Measurements from ENCODE around the gene CA9. TPM values are rescaled to one million over a fixed set of nuclear protein-coding genes. Genes with fewer than 3 reads are reported as not detected.

CA9 gene
- total and polyA plus RNA-seq, 2 experiments from 2014 or later, result 0.27 to 2.1 TPM

GRCh38 chr9:35664531-35665470 is 8.9 kb upstream of the CA9 start, which contains the start of gene ARHGEF39:
ARHGEF39 (minus strand) TSS chr9:35665195; CDS start chr9:35665169, 26 bp downstream.
- Histone ChIP-seq H3K4me1 (ENCODE audit: insufficient read depth) (peaks cover 16% of the 10 kb centered on the region), H2AFZ (peak within 1 kb of the TSS; percentile 51), H3K27me3 (no peaks in the 10 kb centered on the region), H4K20me1 (ENCODE audit: insufficient read depth, poor library complexity, severe bottlenecking) (no peaks in the 10 kb centered on the region), H3K36me3 (replicated peaks; ENCODE audit: insufficient read depth, low read depth) (no peaks in the 10 kb centered on the region), H3K4me2 (peak within 1 kb of the TSS; percentile 98), H3K9me3 (ENCODE audit: low read depth) (no peaks in the 10 kb centered on the region), H3K4me3 (peak within 1 kb of the TSS; percentile 82), H3K79me2 (peaks cover 4% of the 10 kb centered on the region), H3K27ac (peak within 1 kb of the TSS; percentile 36), H3K9me2 (replicated peaks; ENCODE audit: insufficient read depth) (no peaks in the 10 kb centered on the region)
- TF ChIP-seq EZH2 (IDR thresholded peaks at IDR 0.05; ENCODE audit: borderline replicate concordance), result no peak
- peak; percentile 42 for TF ChIP-seq CTCF (IDR thresholded peaks at IDR 0.05; ENCODE audit: poor library complexity)
- TF ChIP-seq EZH2phosphoT487 (IDR thresholded peaks at IDR 0.05; ENCODE audit: low read depth, severe bottlenecking, unreplicated experiment), result no peak
- 8% methylated on average over 51 of the region's 58 CpGs for WGBS (ENCODE audit: low lambda C conversion rate, missing lambda C conversion rate)
- DNase-seq (ENCODE audit: low spot score), result peak; percentile 92

GRCh38 chr9:35665471-35665818 is 8.3 kb upstream of the CA9 start:
- no peaks in the 10 kb centered on the region for H3K79me2 ChIP-seq
- H4K20me1 ChIP-seq (ENCODE audit: insufficient read depth, poor library complexity, severe bottlenecking), result no peaks in the 10 kb centered on the region
- no peak for TF ChIP-seq EZH2 (IDR thresholded peaks at IDR 0.05; ENCODE audit: borderline replicate concordance)
- H3K27me3 ChIP-seq, result no peaks in the 10 kb centered on the region
- no peaks in the 10 kb centered on the region for H3K36me3 ChIP-seq (replicated peaks; ENCODE audit: insufficient read depth, low read depth)
- H3K4me1 ChIP-seq (ENCODE audit: insufficient read depth), result peaks cover 20% of the 10 kb centered on the region
- 61% methylated on average over 5 of the region's 5 CpGs for WGBS (ENCODE audit: low lambda C conversion rate, missing lambda C conversion rate)
- H3K27ac ChIP-seq, result no peak overlapping the region
- no peak for DNase-seq (ENCODE audit: low spot score)
- no peaks in the 10 kb centered on the region for H3K9me2 ChIP-seq (replicated peaks; ENCODE audit: insufficient read depth)
- H2AFZ ChIP-seq, result peak overlapping the region; percentile 51
- no peaks in the 10 kb centered on the region for H3K9me3 ChIP-seq (ENCODE audit: low read depth)
- H3K4me2 ChIP-seq, result peak overlapping the region; percentile 98
- H3K4me3 ChIP-seq, result peak overlapping the region; percentile 82

- Histone ChIP-seq H3K4me3 (no peak overlapping the region), H3K36me3 (replicated peaks; ENCODE audit: insufficient read depth, low read depth) (no peaks in the 10 kb centered on the region), H4K20me1 (ENCODE audit: insufficient read depth, poor library complexity, severe bottlenecking) (no peaks in the 10 kb centered on the region), H3K79me2 (no peaks in the 10 kb centered on the region), H3K27me3 (no peaks in the 10 kb centered on the region), H3K9me2 (replicated peaks; ENCODE audit: insufficient read depth) (no peaks in the 10 kb centered on the region), H3K27ac (no peak overlapping the region), H3K9me3 (ENCODE audit: low read depth) (no peaks in the 10 kb centered on the region), H2AFZ (no peak overlapping the region), H3K4me1 (ENCODE audit: insufficient read depth) (peaks cover 20% of the 10 kb centered on the region), H3K4me2 (no peak overlapping the region)
- 95% methylated on average over 1 of the region's 1 CpG for WGBS (ENCODE audit: low lambda C conversion rate, missing lambda C conversion rate)
- no peak for DNase-seq (ENCODE audit: low spot score)
- TF ChIP-seq EZH2 (IDR thresholded peaks at IDR 0.05; ENCODE audit: borderline replicate concordance) (no peak), CTCF (IDR thresholded peaks at IDR 0.05; ENCODE audit: poor library complexity) (no peak), EZH2phosphoT487 (IDR thresholded peaks at IDR 0.05; ENCODE audit: low read depth, severe bottlenecking, unreplicated experiment) (no peak)
These were observed 7.7 kb upstream of the CA9 start for GRCh38 chr9:35666045-35666444.

GRCh38 chr9:35666549-35666948 is 7.2 kb upstream of the CA9 start:
- no peak for DNase-seq (ENCODE audit: low spot score)
- H3K4me2 ChIP-seq, result no peak overlapping the region
- peaks cover 20% of the 10 kb centered on the region for H3K4me1 ChIP-seq (ENCODE audit: insufficient read depth)
- no peaks in the 10 kb centered on the region for H3K27me3 ChIP-seq
- no peaks in the 10 kb centered on the region for H3K9me3 ChIP-seq (ENCODE audit: low read depth)
- H3K9me2 ChIP-seq (replicated peaks; ENCODE audit: insufficient read depth), result no peaks in the 10 kb centered on the region
- TF ChIP-seq EZH2phosphoT487 (IDR thresholded peaks at IDR 0.05; ENCODE audit: low read depth, severe bottlenecking, unreplicated experiment), result no peak
- no peak for TF ChIP-seq CTCF (IDR thresholded peaks at IDR 0.05; ENCODE audit: poor library complexity)
- no peak for TF ChIP-seq EZH2 (IDR thresholded peaks at IDR 0.05; ENCODE audit: borderline replicate concordance)
- WGBS (ENCODE audit: low lambda C conversion rate, missing lambda C conversion rate), result 90% methylated on average over 5 of the region's 5 CpGs
- no peak overlapping the region for H2AFZ ChIP-seq
- no peaks in the 10 kb centered on the region for H4K20me1 ChIP-seq (ENCODE audit: insufficient read depth, poor library complexity, severe bottlenecking)
- H3K4me3 ChIP-seq, result no peak overlapping the region
- H3K27ac ChIP-seq, result no peak overlapping the region
- no peaks in the 10 kb centered on the region for H3K36me3 ChIP-seq (replicated peaks; ENCODE audit: insufficient read depth, low read depth)
- no peaks in the 10 kb centered on the region for H3K79me2 ChIP-seq
